Activated naive CD8-positive, alpha-beta T cell (primary cell): ENCODE data around the gene EYA4.

Experiments
- H3K27ac Mint-ChIP-seq: one replicate; pipeline ENCODE4 v1.8.0; 2021; ENCODE audit warnings: mixed read lengths
- H3K27me3 Mint-ChIP-seq: one replicate; pipeline ENCODE4 v1.8.0; 2021; ENCODE audit warnings: mixed read lengths
- H3K36me3 Mint-ChIP-seq: one replicate; pipeline ENCODE4 v1.8.0; 2021; ENCODE audit warnings: mixed read lengths
- H3K4me1 Mint-ChIP-seq: one replicate; pipeline ENCODE4 v1.8.0; 2021; ENCODE audit warnings: low read depth, mixed read lengths
- H3K4me3 Mint-ChIP-seq: one replicate; pipeline ENCODE4 v1.8.0; 2021; ENCODE audit warnings: mild to moderate bottlenecking, mixed read lengths
- H3K9me3 Mint-ChIP-seq: one replicate; pipeline ENCODE4 v1.8.0; 2021; ENCODE audit warnings: low read depth, mixed read lengths

The EYA4 gene

GRCh38 chr6:133441491-133441890 is 200.3 kb downstream of the EYA4 start:
- Mint-ChIP-seq H3K4me1 (no peaks in the 10 kb centered on the region), H3K9me3 (no peaks in the 10 kb centered on the region), H3K4me3 (no peak overlapping the region), H3K27ac (no peak overlapping the region), H3K27me3 (no peaks in the 10 kb centered on the region), H3K36me3 (no peaks in the 10 kb centered on the region)

- H3K4me3 Mint-ChIP-seq, result no peak overlapping the region
- H3K9me3 Mint-ChIP-seq, result no peaks in the 10 kb centered on the region
- no peaks in the 10 kb centered on the region for H3K27me3 Mint-ChIP-seq
- H3K36me3 Mint-ChIP-seq, result no peaks in the 10 kb centered on the region
- no peak overlapping the region for H3K27ac Mint-ChIP-seq
- H3K4me1 Mint-ChIP-seq, result no peaks in the 10 kb centered on the region
Measured at GRCh38 chr6:133446789-133447188, 205.6 kb downstream of the EYA4 start.

GRCh38 chr6:133447924-133448323 is 206.8 kb downstream of the EYA4 start:
- no peaks in the 10 kb centered on the region for H3K36me3 Mint-ChIP-seq
- no peaks in the 10 kb centered on the region for H3K4me1 Mint-ChIP-seq
- no peak overlapping the region for H3K4me3 Mint-ChIP-seq
- H3K27ac Mint-ChIP-seq, result no peak overlapping the region
- no peaks in the 10 kb centered on the region for H3K9me3 Mint-ChIP-seq
- H3K27me3 Mint-ChIP-seq, result peaks cover 2% of the 10 kb centered on the region

- Mint-ChIP-seq H3K27me3 (peaks cover 2% of the 10 kb centered on the region), H3K27ac (no peak overlapping the region), H3K4me1 (no peaks in the 10 kb centered on the region)
Measured at GRCh38 chr6:133456439-133456838, 215.3 kb downstream of the EYA4 start.

GRCh38 chr6:133456944-133457343 is 215.8 kb downstream of the EYA4 start:
- Mint-ChIP-seq H3K4me3 (no peak overlapping the region), H3K27ac (no peak overlapping the region), H3K9me3 (no peaks in the 10 kb centered on the region), H3K4me1 (no peaks in the 10 kb centered on the region), H3K27me3 (peaks cover 2% of the 10 kb centered on the region), H3K36me3 (no peaks in the 10 kb centered on the region)

More at GRCh38 chr6:133456439-133456838, 215.3 kb downstream of the EYA4 start:
- no peaks in the 10 kb centered on the region for H3K36me3 Mint-ChIP-seq
- H3K9me3 Mint-ChIP-seq, result no peaks in the 10 kb centered on the region
- H3K4me3 Mint-ChIP-seq, result no peak overlapping the region

GRCh38 chr6:133460101-133460500 is 218.9 kb downstream of the EYA4 start:
- Mint-ChIP-seq H3K4me1 (no peaks in the 10 kb centered on the region), H3K27me3 (no peaks in the 10 kb centered on the region), H3K36me3 (no peaks in the 10 kb centered on the region), H3K4me3 (no peak overlapping the region), H3K9me3 (no peaks in the 10 kb centered on the region), H3K27ac (no peak overlapping the region)

- Mint-ChIP-seq H3K9me3 (peaks cover 4% of the 10 kb centered on the region), H3K4me3 (no peak overlapping the region), H3K27ac (no peak overlapping the region), H3K27me3 (no peaks in the 10 kb centered on the region), H3K4me1 (no peaks in the 10 kb centered on the region), H3K36me3 (no peaks in the 10 kb centered on the region)
Measured at GRCh38 chr6:133463790-133464189, 222.6 kb downstream of the EYA4 start.

GRCh38 chr6:133466680-133467079 is 225.5 kb downstream of the EYA4 start:
- Mint-ChIP-seq H3K4me1 (no peaks in the 10 kb centered on the region), H3K27ac (no peak overlapping the region), H3K9me3 (peaks cover 4% of the 10 kb centered on the region), H3K36me3 (no peaks in the 10 kb centered on the region), H3K27me3 (no peaks in the 10 kb centered on the region), H3K4me3 (no peak overlapping the region)

- H3K36me3 Mint-ChIP-seq, result no peaks in the 10 kb centered on the region
- no peak overlapping the region for H3K27ac Mint-ChIP-seq
- no peaks in the 10 kb centered on the region for H3K4me1 Mint-ChIP-seq
- H3K9me3 Mint-ChIP-seq, result peaks cover 4% of the 10 kb centered on the region
- no peaks in the 10 kb centered on the region for H3K27me3 Mint-ChIP-seq
- no peak overlapping the region for H3K4me3 Mint-ChIP-seq
Measured at GRCh38 chr6:133467231-133467981, 226.2 kb downstream of the EYA4 start.

GRCh38 chr6:133467982-133468380 is 226.8 kb downstream of the EYA4 start:
- Mint-ChIP-seq H3K9me3 (peaks cover 4% of the 10 kb centered on the region), H3K4me3 (no peak overlapping the region), H3K27ac (no peak overlapping the region), H3K4me1 (no peaks in the 10 kb centered on the region), H3K36me3 (no peaks in the 10 kb centered on the region), H3K27me3 (no peaks in the 10 kb centered on the region)

- no peaks in the 10 kb centered on the region for H3K27me3 Mint-ChIP-seq
- no peaks in the 10 kb centered on the region for H3K36me3 Mint-ChIP-seq
- peaks cover 4% of the 10 kb centered on the region for H3K9me3 Mint-ChIP-seq
- H3K27ac Mint-ChIP-seq, result no peak overlapping the region
- H3K4me1 Mint-ChIP-seq, result no peaks in the 10 kb centered on the region
- H3K4me3 Mint-ChIP-seq, result no peak overlapping the region
Measured at GRCh38 chr6:133468591-133468990, 227.4 kb downstream of the EYA4 start.

GRCh38 chr6:133474516-133474915 is 233.4 kb downstream of the EYA4 start:
- Mint-ChIP-seq H3K36me3 (no peaks in the 10 kb centered on the region), H3K27ac (no peak overlapping the region), H3K4me3 (no peak overlapping the region), H3K9me3 (no peaks in the 10 kb centered on the region), H3K4me1 (no peaks in the 10 kb centered on the region), H3K27me3 (no peaks in the 10 kb centered on the region)

- no peaks in the 10 kb centered on the region for H3K4me1 Mint-ChIP-seq
- H3K4me3 Mint-ChIP-seq, result no peak overlapping the region
- H3K36me3 Mint-ChIP-seq, result no peaks in the 10 kb centered on the region
- H3K27ac Mint-ChIP-seq, result no peak overlapping the region
- H3K27me3 Mint-ChIP-seq, result peaks cover 3% of the 10 kb centered on the region
- H3K9me3 Mint-ChIP-seq, result no peaks in the 10 kb centered on the region
Measured at GRCh38 chr6:133478673-133479072, 237.5 kb downstream of the EYA4 start.

- H3K27me3 Mint-ChIP-seq, result no peaks in the 10 kb centered on the region
- no peak overlapping the region for H3K27ac Mint-ChIP-seq
- no peaks in the 10 kb centered on the region for H3K4me1 Mint-ChIP-seq
- no peak overlapping the region for H3K4me3 Mint-ChIP-seq
- H3K36me3 Mint-ChIP-seq, result no peaks in the 10 kb centered on the region
- H3K9me3 Mint-ChIP-seq, result peaks cover 5% of the 10 kb centered on the region
Measured at GRCh38 chr6:133487174-133487573, 246.0 kb downstream of the EYA4 start.

GRCh38 chr6:133495205-133495903 is 254.2 kb downstream of the EYA4 start:
- H3K27me3 Mint-ChIP-seq, result no peaks in the 10 kb centered on the region
- H3K9me3 Mint-ChIP-seq, result peaks cover 10% of the 10 kb centered on the region
- H3K27ac Mint-ChIP-seq, result no peak overlapping the region
- no peak overlapping the region for H3K4me3 Mint-ChIP-seq
- H3K4me1 Mint-ChIP-seq, result no peaks in the 10 kb centered on the region
- H3K36me3 Mint-ChIP-seq, result no peaks in the 10 kb centered on the region

- Mint-ChIP-seq H3K36me3 (no peaks in the 10 kb centered on the region), H3K9me3 (no peaks in the 10 kb centered on the region), H3K4me3 (no peak overlapping the region), H3K27me3 (peaks cover 3% of the 10 kb centered on the region), H3K4me1 (no peaks in the 10 kb centered on the region), H3K27ac (no peak overlapping the region)
Measured at GRCh38 chr6:133499662-133500061, 258.5 kb downstream of the EYA4 start.
